HepG2 (cell line): Measurements from ENCODE around the gene MICAL1. TPM values are rescaled to one million over a fixed set of nuclear protein-coding genes. Genes with fewer than 3 reads are reported as not detected.

Experiments used
- ATAC-seq: fragments of 200-7000 bp; cut with Tn5 transposase; 3 replicates; pipeline ENCODE4 v1.9.1; 2020; ENCODE audit warnings: mild to moderate bottlenecking, moderate library complexity
- BruUV-seq: library from RNA; stranded (reverse); fragments of 400-500 nt; replicated peaks from 2 replicates; lab custom pipeline; 2021; lab: Mats Ljungman, UMichigan
- CTCF ChIA-PET: fragments of 300-600 bp; formaldehyde crosslinking; extraction: SDS; loops from one replicate; lab custom pipeline; 2021; ENCODE audit warnings: low total read pairs, inconsistent platforms, low intra/inter-chr PET ratio; lab: Yijun Ruan, JAX
- POLR2A ChIA-PET: fragments of 350-600 bp; sonication (Branson Sonifier 250); formaldehyde crosslinking; loops from one replicate; lab custom pipeline; 2020; ENCODE audit warnings: antibody characterized with exemption, inconsistent platforms; lab: Yijun Ruan, JAX
- DNase-seq: peaks from one replicate; pipeline ENCODE4 v3.0.0-alpha.2; 2015; ENCODE audit warnings: low spot score
- FAIRE-seq: peaks from 3 replicates; lab custom pipeline; 2011; peaks lifted over from hg19 to GRCh38; lab: Jason Lieb, UNC
- H2AFZ ChIP-seq: one replicate; pipeline ENCODE4 v1.6.1; 2011; ENCODE audit warnings: low read length, inconsistent platforms
- H3K27ac ChIP-seq: fragments of 300-600 bp; 3 replicates; pipeline ENCODE4 v1.8.0; 2011; ENCODE audit warnings: mixed run types, mild to moderate bottlenecking, mixed read lengths, low read length, inconsistent platforms; ENCODE audit not compliant: insufficient read depth; ENCODE audit errors: extremely low read length
- H3K27me3 ChIP-seq, 2 experiments: fragments of 200-600 bp in 1 of 2; 2 replicates in 1 of 2; 3 replicates in 1 of 2; pipeline versions ENCODE4 v1.6.0 to v1.8.0; 2011; ENCODE audit warnings: low read length in 2 of 2, mild to moderate bottlenecking in 2 of 2, moderate library complexity in 2 of 2, inconsistent platforms in 1 of 2; ENCODE audit not compliant: insufficient read depth in 2 of 2, control insufficient read depth in 1 of 2
- H3K36me3 ChIP-seq, 2 experiments: fragments of 200-600 bp in 1 of 2; replicated peaks in 1 of 2; 2 replicates in 1 of 2; 3 replicates in 1 of 2; pipeline versions ENCODE4 v1.5.1 to v1.8.0; 2011; ENCODE audit warnings: low read length in 2 of 2, inconsistent platforms in 1 of 2; ENCODE audit not compliant: insufficient read depth in 2 of 2, control insufficient read depth in 1 of 2
- H3K4me1 ChIP-seq: 2 replicates; pipeline ENCODE4 v1.5.1; 2012; ENCODE audit warnings: low read length, inconsistent platforms; ENCODE audit not compliant: insufficient read depth
- H3K4me2 ChIP-seq: 2 replicates; pipeline ENCODE4 v1.6.0; 2011; ENCODE audit warnings: low read depth, low read length, inconsistent platforms
- H3K4me3 ChIP-seq, 3 experiments: fragments of 200-600 bp in 1 of 3; sonication (generic), shearing (Covaris generic) in 1 of 3; replicated peaks in 1 of 3; 2 replicates each; pipeline ENCODE4 v1.5.1; 2011 to 2016; ENCODE audit warnings: low read length in 3 of 3, inconsistent platforms in 2 of 3, low read depth in 2 of 3, mild to moderate bottlenecking in 2 of 3, control low read depth in 1 of 3, mixed read lengths in 1 of 3; ENCODE audit not compliant: insufficient read depth in 1 of 3
- H3K79me2 ChIP-seq: one replicate; pipeline ENCODE4 v1.6.1; 2011; ENCODE audit warnings: low read length, inconsistent platforms; ENCODE audit not compliant: insufficient read depth
- H3K9ac ChIP-seq: 2 replicates; pipeline ENCODE4 v1.6.0; 2011; ENCODE audit warnings: mild to moderate bottlenecking, low read depth, low read length, inconsistent platforms; ENCODE audit not compliant: insufficient read depth
- H3K9me3 ChIP-seq: 2 replicates; pipeline ENCODE4 v1.5.1; 2012; ENCODE audit warnings: mild to moderate bottlenecking, low read length
- H4K20me1 ChIP-seq: 2 replicates; pipeline ENCODE4 v1.6.0; 2011; ENCODE audit warnings: inconsistent platforms, mild to moderate bottlenecking, low read length, moderate library complexity; ENCODE audit not compliant: insufficient read depth
- CENPX ChIP-seq: sonication (generic); formaldehyde crosslinking; IDR thresholded peaks from 2 replicates; pipeline ENCODE4 v1.9.0; 2021; ENCODE audit warnings: mild to moderate bottlenecking, missing genetic modification reagents, moderate library complexity
- KAT7 ChIP-seq: IDR thresholded peaks from 2 replicates; pipeline ENCODE4 v1.6.1; 2018; ENCODE audit warnings: borderline replicate concordance, missing compliant biosample characterization
- KDM5B ChIP-seq: sonication (generic); formaldehyde crosslinking; IDR thresholded peaks from 2 replicates; pipeline ENCODE4 v1.4.0; 2020; ENCODE audit warnings: missing genetic modification reagents, mild to moderate bottlenecking, borderline replicate concordance
- POLR2G ChIP-seq: fragments of 200-400 bp; formaldehyde crosslinking; IDR thresholded peaks from 2 replicates; pipeline ENCODE4 v1.6.1; 2018; ENCODE audit warnings: mild to moderate bottlenecking, low read depth, low read length, moderate library complexity
- RFX1 ChIP-seq: fragments of 450-650 bp; IDR thresholded peaks from 2 replicates; pipeline ENCODE4 v1.6.1; 2017
- TEF ChIP-seq: sonication (generic); formaldehyde crosslinking; IDR thresholded peaks from 2 replicates; pipeline ENCODE4 v1.5.0; 2020; ENCODE audit warnings: missing genetic modification reagents
- ZNF136 ChIP-seq: sonication (generic); formaldehyde crosslinking; IDR thresholded peaks from 2 replicates; pipeline ENCODE4 v1.8.1; 2022; ENCODE audit warnings: low read depth, mild to moderate bottlenecking, moderate library complexity, missing genetic modification reagents
- ZNF264 ChIP-seq: sonication (generic); formaldehyde crosslinking; IDR thresholded peaks from 2 replicates; pipeline ENCODE4 v1.4.0; 2020; ENCODE audit warnings: missing genetic modification reagents
- ZNF432 ChIP-seq: sonication (generic); formaldehyde crosslinking; IDR thresholded peaks from 2 replicates; pipeline ENCODE4 v1.5.0; 2020; ENCODE audit warnings: missing genetic modification reagents, mild to moderate bottlenecking, borderline replicate concordance
- ZNF549 ChIP-seq: sonication (generic); formaldehyde crosslinking; IDR thresholded peaks from 2 replicates; pipeline ENCODE4 v1.5.0; 2020; ENCODE audit warnings: missing genetic modification reagents
- WGBS: methylation state at CpG from one replicate; pipeline ENCODE4 v1.1.6; 2017; ENCODE audit warnings: low lambda C conversion rate; 5-methylcytosine and 5-hydroxymethylcytosine counted together
- in situ Hi-C: cut with HindIII; loops from 2 replicates; pipeline ENCODE4 v1.10.0; 2017; ENCODE audit warnings: low pct_unique_long_range_greater_than_20kb; ENCODE audit not compliant: extremely low pct_ligation_motif_present
- intact Hi-C: fragments of 100-400 bp; cut with micrococcal nuclease; formaldehyde crosslinking; loops from one replicate; pipeline ENCODE4 v1.10.0; 2022; ENCODE audit not compliant: unreplicated experiment
- polyA plus RNA-seq, 8 experiments: library from polyadenylated mRNA; depleted of rRNA in 3 of 8; stranded (reverse) in 7 of 8; unstranded in 1 of 8; fragments of >200 nt; fragmentation: Illumina TruSeq in 4 of 8; extraction: Trizol in 4 of 8; gene quantifications; 2 replicates each; pipeline versions ENCODE4 v1.2.1 to v1.2.3, GENCODE V29; 2011 to 2016; ENCODE audit warnings: low read depth in 4 of 8, missing spikeins in 1 of 8, mixed read lengths in 1 of 8; ENCODE audit not compliant: insufficient read depth in 1 of 8
- total RNA-seq, 5 experiments: library from RNA; depleted of rRNA; stranded (reverse); fragments of >200 nt; fragmentation: Illumina TruSeq; extraction: Trizol; gene quantifications; 2 replicates each; pipeline ENCODE4 v1.2.3, GENCODE V29; 2016; ENCODE audit warnings: low read depth in 1 of 5
- TF ChIP-seq, protein P1 (sequence below): sonication (generic); formaldehyde crosslinking; IDR thresholded peaks from 2 replicates; pipeline ENCODE4 v1.4.0; 2020; ENCODE audit warnings: missing genetic modification reagents
- TF ChIP-seq, protein P2 (sequence below): sonication (generic); formaldehyde crosslinking; IDR thresholded peaks from 2 replicates; pipeline ENCODE4 v1.4.0; 2020; ENCODE audit warnings: missing genetic modification reagents
- TF ChIP-seq, protein P3 (sequence below): sonication (generic); formaldehyde crosslinking; conservative IDR thresholded peaks from 2 replicates; pipeline ENCODE4 v1.8.0; 2022; ENCODE audit warnings: missing genetic modification reagents

MICAL1 gene
- total and polyA plus RNA-seq, 2 of the 13 experiments (the other 11 are each of a cell fraction or from before 2014, with no cell fraction given), result 6.9 to 39.0 TPM

- TF ChIP-seq, protein P1, sequence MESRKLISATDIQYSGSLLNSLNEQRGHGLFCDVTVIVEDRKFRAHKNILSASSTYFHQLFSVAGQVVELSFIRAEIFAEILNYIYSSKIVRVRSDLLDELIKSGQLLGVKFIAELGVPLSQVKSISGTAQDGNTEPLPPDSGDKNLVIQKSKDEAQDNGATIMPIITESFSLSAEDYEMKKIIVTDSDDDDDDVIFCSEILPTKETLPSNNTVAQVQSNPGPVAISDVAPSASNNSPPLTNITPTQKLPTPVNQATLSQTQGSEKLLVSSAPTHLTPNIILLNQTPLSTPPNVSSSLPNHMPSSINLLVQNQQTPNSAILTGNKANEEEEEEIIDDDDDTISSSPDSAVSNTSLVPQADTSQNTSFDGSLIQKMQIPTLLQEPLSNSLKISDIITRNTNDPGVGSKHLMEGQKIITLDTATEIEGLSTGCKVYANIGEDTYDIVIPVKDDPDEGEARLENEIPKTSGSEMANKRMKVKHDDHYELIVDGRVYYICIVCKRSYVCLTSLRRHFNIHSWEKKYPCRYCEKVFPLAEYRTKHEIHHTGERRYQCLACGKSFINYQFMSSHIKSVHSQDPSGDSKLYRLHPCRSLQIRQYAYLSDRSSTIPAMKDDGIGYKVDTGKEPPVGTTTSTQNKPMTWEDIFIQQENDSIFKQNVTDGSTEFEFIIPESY (CRISPR knock-in tag), result no peak
- TF ChIP-seq RFX1, result peak; percentile 91
- no peak for TF ChIP-seq ZNF549 (CRISPR knock-in tag)
- TF ChIP-seq KDM5B (CRISPR knock-in tag), result peak; percentile 73; the same call in 1 of the 2 replicates
- TF ChIP-seq CENPX (CRISPR knock-in tag), result no peak
- peak; percentile 70 for TF ChIP-seq POLR2G
- peak; percentile 69; the same call in 1 of the 2 replicates for TF ChIP-seq KAT7 (CRISPR knock-in tag)
Observed at GRCh38 chr6:109440331-109441068, 15.1 kb downstream of the MICAL1 start, which contains the start of the genes PPIL6 and SMPD2 (continued).

- intact Hi-C loops (no loop called here), in situ Hi-C loops (no loop called here)
- ChIA-PET CTCF (no interaction called here), POLR2A (no interaction called here)
- Histone ChIP-seq H3K9me3 (no peaks in the 10 kb centered on the region), H3K36me3 (no peaks in the 10 kb centered on the region), H3K27me3 (no peaks in the 10 kb centered on the region; a peak in 1 of 5 replicates), H3K4me3 (no peak overlapping the region), H2AFZ (no peak overlapping the region), H3K4me2 (no peak overlapping the region), H3K27ac (no peak overlapping the region), H3K9ac (no peak overlapping the region), H4K20me1 (no peaks in the 10 kb centered on the region), H3K79me2 (no peaks in the 10 kb centered on the region), H3K4me1 (peaks cover 9% of the 10 kb centered on the region; the same call in 1 of the 2 replicates)
- DNase-seq (no peak), ATAC-seq (no peak), FAIRE-seq (no peak)
- BruUV-seq, result no TSS peak
- WGBS, result 36% methylated on average over 5 of the region's 5 CpGs
- TF ChIP-seq ZNF136 (CRISPR knock-in tag), result no peak
- no peak for TF ChIP-seq TEF (CRISPR knock-in tag)
- TF ChIP-seq, protein P2, sequence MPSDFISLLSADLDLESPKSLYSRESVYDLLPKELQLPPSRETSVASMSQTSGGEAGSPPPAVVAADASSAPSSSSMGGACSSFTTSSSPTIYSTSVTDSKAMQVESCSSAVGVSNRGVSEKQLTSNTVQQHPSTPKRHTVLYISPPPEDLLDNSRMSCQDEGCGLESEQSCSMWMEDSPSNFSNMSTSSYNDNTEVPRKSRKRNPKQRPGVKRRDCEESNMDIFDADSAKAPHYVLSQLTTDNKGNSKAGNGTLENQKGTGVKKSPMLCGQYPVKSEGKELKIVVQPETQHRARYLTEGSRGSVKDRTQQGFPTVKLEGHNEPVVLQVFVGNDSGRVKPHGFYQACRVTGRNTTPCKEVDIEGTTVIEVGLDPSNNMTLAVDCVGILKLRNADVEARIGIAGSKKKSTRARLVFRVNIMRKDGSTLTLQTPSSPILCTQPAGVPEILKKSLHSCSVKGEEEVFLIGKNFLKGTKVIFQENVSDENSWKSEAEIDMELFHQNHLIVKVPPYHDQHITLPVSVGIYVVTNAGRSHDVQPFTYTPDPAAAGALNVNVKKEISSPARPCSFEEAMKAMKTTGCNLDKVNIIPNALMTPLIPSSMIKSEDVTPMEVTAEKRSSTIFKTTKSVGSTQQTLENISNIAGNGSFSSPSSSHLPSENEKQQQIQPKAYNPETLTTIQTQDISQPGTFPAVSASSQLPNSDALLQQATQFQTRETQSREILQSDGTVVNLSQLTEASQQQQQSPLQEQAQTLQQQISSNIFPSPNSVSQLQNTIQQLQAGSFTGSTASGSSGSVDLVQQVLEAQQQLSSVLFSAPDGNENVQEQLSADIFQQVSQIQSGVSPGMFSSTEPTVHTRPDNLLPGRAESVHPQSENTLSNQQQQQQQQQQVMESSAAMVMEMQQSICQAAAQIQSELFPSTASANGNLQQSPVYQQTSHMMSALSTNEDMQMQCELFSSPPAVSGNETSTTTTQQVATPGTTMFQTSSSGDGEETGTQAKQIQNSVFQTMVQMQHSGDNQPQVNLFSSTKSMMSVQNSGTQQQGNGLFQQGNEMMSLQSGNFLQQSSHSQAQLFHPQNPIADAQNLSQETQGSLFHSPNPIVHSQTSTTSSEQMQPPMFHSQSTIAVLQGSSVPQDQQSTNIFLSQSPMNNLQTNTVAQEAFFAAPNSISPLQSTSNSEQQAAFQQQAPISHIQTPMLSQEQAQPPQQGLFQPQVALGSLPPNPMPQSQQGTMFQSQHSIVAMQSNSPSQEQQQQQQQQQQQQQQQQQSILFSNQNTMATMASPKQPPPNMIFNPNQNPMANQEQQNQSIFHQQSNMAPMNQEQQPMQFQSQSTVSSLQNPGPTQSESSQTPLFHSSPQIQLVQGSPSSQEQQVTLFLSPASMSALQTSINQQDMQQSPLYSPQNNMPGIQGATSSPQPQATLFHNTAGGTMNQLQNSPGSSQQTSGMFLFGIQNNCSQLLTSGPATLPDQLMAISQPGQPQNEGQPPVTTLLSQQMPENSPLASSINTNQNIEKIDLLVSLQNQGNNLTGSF (CRISPR knock-in tag), result no peak
- TF ChIP-seq ZNF264 (CRISPR knock-in tag), result no peak
- TF ChIP-seq, protein P3, sequence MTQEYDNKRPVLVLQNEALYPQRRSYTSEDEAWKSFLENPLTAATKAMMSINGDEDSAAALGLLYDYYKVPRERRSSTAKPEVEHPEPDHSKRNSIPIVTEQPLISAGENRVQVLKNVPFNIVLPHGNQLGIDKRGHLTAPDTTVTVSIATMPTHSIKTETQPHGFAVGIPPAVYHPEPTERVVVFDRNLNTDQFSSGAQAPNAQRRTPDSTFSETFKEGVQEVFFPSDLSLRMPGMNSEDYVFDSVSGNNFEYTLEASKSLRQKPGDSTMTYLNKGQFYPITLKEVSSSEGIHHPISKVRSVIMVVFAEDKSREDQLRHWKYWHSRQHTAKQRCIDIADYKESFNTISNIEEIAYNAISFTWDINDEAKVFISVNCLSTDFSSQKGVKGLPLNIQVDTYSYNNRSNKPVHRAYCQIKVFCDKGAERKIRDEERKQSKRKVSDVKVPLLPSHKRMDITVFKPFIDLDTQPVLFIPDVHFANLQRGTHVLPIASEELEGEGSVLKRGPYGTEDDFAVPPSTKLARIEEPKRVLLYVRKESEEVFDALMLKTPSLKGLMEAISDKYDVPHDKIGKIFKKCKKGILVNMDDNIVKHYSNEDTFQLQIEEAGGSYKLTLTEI (CRISPR knock-in tag), result no peak
- TF ChIP-seq ZNF432 (CRISPR knock-in tag), result no peak
Observed at GRCh38 chr6:109436041-109436440, 19.5 kb downstream of the MICAL1 start.
